GM12878 (cell line): Measurements from ENCODE around the gene OR10G3. TPM values are rescaled to one million over a fixed set of nuclear protein-coding genes. Genes with fewer than 3 reads are reported as not detected.

Experiments used
- ATAC-seq: fragments of 200-7000 bp; cut with Tn5 transposase; 3 replicates; pipeline ENCODE4 v1.9.1; 2020; ENCODE audit warnings: mild to moderate bottlenecking, moderate library complexity
- BruUV-seq: library from RNA; stranded (reverse); fragments of 400-500 nt; replicated peaks from 2 replicates; lab custom pipeline; 2021; lab: Mats Ljungman, UMichigan
- CTCF ChIA-PET: fragments of 300-600 bp; sonication (Branson Sonifier 250); formaldehyde crosslinking; extraction: SDS; loops from one replicate; lab custom pipeline; 2021; ENCODE audit warnings: inconsistent platforms; lab: Yijun Ruan, JAX
- POLR2A ChIA-PET: fragments of 350-600 bp; formaldehyde crosslinking; extraction: SDS; loops from one replicate; lab custom pipeline; 2021; ENCODE audit warnings: inconsistent platforms; lab: Charles Lee
- RAD21 ChIA-PET: fragments of 300-600 bp; sonication (Branson Sonifier 250); formaldehyde crosslinking; loops from one replicate; lab custom pipeline; 2023; ENCODE audit warnings: antibody characterized with exemption; ENCODE audit not compliant: unreplicated experiment; lab: Charles Lee
- SMC1A ChIA-PET: fragments of 300-600 bp; sonication (Branson Sonifier 250); formaldehyde crosslinking; loops from one replicate; lab custom pipeline; 2023; ENCODE audit not compliant: unreplicated experiment, uncharacterized antibody; lab: Charles Lee
- DNase-seq: peaks from one replicate; pipeline ENCODE4 v3.0.0-alpha.2; 2011; ENCODE audit warnings: low read depth, low spot score
- FAIRE-seq: peaks from 3 replicates; lab custom pipeline; 2011; peaks lifted over from hg19 to GRCh38; lab: Jason Lieb, UNC
- H2AFZ ChIP-seq: 2 replicates; pipeline ENCODE4 v1.6.0; 2011; ENCODE audit warnings: low read depth, low read length, control low read depth; ENCODE audit not compliant: control insufficient read depth
- H3K27ac ChIP-seq: 2 replicates; pipeline ENCODE4 v1.5.1; 2011; ENCODE audit warnings: control low read depth; ENCODE audit not compliant: control insufficient read depth, insufficient read depth
- H3K27me3 ChIP-seq, 2 experiments: replicated peaks in 1 of 2; 2 replicates each; pipeline versions ENCODE4 v1.6.0 to v1.6.1; 2011; ENCODE audit warnings: low read length in 1 of 2; ENCODE audit not compliant: control insufficient read depth in 2 of 2, insufficient read depth in 2 of 2
- H3K36me3 ChIP-seq, 2 experiments: 2 replicates each; pipeline ENCODE4 v1.5.1; 2011; ENCODE audit warnings: low read length in 1 of 2; ENCODE audit not compliant: control insufficient read depth in 2 of 2, insufficient read depth in 2 of 2
- H3K4me1 ChIP-seq: 2 replicates; pipeline ENCODE4 v1.6.1; 2011; ENCODE audit warnings: mild to moderate bottlenecking, low read length, moderate library complexity, mixed read lengths; ENCODE audit not compliant: control insufficient read depth, insufficient read depth
- H3K4me2 ChIP-seq: 2 replicates; pipeline ENCODE4 v1.6.0; 2011; ENCODE audit warnings: control low read depth; ENCODE audit not compliant: control insufficient read depth, insufficient read depth
- H3K4me3 ChIP-seq: fragments of 200-600 bp; sonication (generic); 2 replicates; pipeline ENCODE4 v1.5.1; 2016
- H3K79me2 ChIP-seq: 2 replicates; pipeline ENCODE4 v1.6.0; 2011; ENCODE audit warnings: low read length; ENCODE audit not compliant: control insufficient read depth, insufficient read depth
- H3K9ac ChIP-seq: 2 replicates; pipeline ENCODE4 v1.8.0; 2011; ENCODE audit warnings: low read length, control low read depth, mixed read lengths; ENCODE audit not compliant: control insufficient read depth, insufficient read depth
- H3K9me3 ChIP-seq: replicated peaks from 3 replicates; pipeline ENCODE4 v1.5.1; 2011; ENCODE audit warnings: mild to moderate bottlenecking, low read length; ENCODE audit not compliant: control insufficient read depth, insufficient read depth
- H4K20me1 ChIP-seq: 2 replicates; pipeline ENCODE4 v1.6.0; 2011; ENCODE audit not compliant: control insufficient read depth, insufficient read depth
- EZH2 ChIP-seq: IDR thresholded peaks from 2 replicates; pipeline ENCODE4 v1.6.1; 2012; ENCODE audit warnings: low read depth, mild to moderate bottlenecking, control low read depth, inconsistent platforms, low read length, borderline replicate concordance; ENCODE audit not compliant: control insufficient read depth
- MLLT1 ChIP-seq: fragments of 450-650 bp; IDR thresholded peaks from 2 replicates; pipeline ENCODE4 v1.6.1; 2016; ENCODE audit warnings: mild to moderate bottlenecking
- MTA3 ChIP-seq: IDR thresholded peaks from 2 replicates; pipeline ENCODE4 v1.6.1; 2012; ENCODE audit warnings: low read length, inconsistent platforms, borderline replicate concordance
- WGBS: methylation state at CpG from one replicate; pipeline ENCODE4 v1.1.6; 2016; ENCODE audit warnings: low lambda C conversion rate; ENCODE audit not compliant: insufficient replicate concordance, insufficient coverage; ENCODE audit errors: missing lambda C conversion rate; 5-methylcytosine and 5-hydroxymethylcytosine counted together
- in situ Hi-C: fragments of 300-500 bp; cut with MboI; formaldehyde crosslinking; loops from 9 replicates; pipeline ENCODE4 v1.14.3; 2018; ENCODE audit warnings: mixed read lengths
- intact Hi-C: fragments of 100-400 bp; cut with micrococcal nuclease; formaldehyde crosslinking; loops from one replicate; pipeline ENCODE4 v1.14.2; 2022; ENCODE audit not compliant: unreplicated experiment
- polyA plus RNA-seq, 11 experiments: library from polyadenylated mRNA; depleted of rRNA in 4 of 11; unstranded in 6 of 11; stranded (reverse) in 5 of 11; fragments of >200 nt; fragmentation: Nextera tagmentation in 4 of 11; fragmentation: Illumina TruSeq in 1 of 11; extraction: Ambion mirVana in 4 of 11; extraction: Trizol in 1 of 11; gene quantifications; 1 replicate in 1 of 11; 2 replicates in 10 of 11; pipeline versions ENCODE4 v1.2.1 to v1.2.3, GENCODE V29; 2011 to 2016; ENCODE audit warnings: inconsistent platforms in 2 of 11, missing spikeins in 2 of 11, low read depth in 1 of 11
- total RNA-seq, 4 experiments: library from RNA; depleted of rRNA in 3 of 4; stranded (reverse); fragments of >200 nt in 3 of 4; fragmentation: Illumina TruSeq in 1 of 4; extraction: Trizol in 1 of 4; gene quantifications; 2 replicates each; pipeline versions ENCODE4 v1.2.1 to v1.2.3, GENCODE V29; 2013 to 2021
- TF ChIP-seq, protein P1 (sequence below): IDR thresholded peaks from 2 replicates; pipeline ENCODE4 v1.6.1; 2011; ENCODE audit warnings: borderline replicate concordance, low read depth, mild to moderate bottlenecking, moderate library complexity, mixed read lengths, low read length; ENCODE audit not compliant: insufficient read depth; ENCODE audit errors: extremely low read length

Gene OR10G3
- total and polyA plus RNA-seq, 10 of the 15 experiments (the other 5 are each of a cell fraction or from before 2014, with no cell fraction given): not detected

DNA sequence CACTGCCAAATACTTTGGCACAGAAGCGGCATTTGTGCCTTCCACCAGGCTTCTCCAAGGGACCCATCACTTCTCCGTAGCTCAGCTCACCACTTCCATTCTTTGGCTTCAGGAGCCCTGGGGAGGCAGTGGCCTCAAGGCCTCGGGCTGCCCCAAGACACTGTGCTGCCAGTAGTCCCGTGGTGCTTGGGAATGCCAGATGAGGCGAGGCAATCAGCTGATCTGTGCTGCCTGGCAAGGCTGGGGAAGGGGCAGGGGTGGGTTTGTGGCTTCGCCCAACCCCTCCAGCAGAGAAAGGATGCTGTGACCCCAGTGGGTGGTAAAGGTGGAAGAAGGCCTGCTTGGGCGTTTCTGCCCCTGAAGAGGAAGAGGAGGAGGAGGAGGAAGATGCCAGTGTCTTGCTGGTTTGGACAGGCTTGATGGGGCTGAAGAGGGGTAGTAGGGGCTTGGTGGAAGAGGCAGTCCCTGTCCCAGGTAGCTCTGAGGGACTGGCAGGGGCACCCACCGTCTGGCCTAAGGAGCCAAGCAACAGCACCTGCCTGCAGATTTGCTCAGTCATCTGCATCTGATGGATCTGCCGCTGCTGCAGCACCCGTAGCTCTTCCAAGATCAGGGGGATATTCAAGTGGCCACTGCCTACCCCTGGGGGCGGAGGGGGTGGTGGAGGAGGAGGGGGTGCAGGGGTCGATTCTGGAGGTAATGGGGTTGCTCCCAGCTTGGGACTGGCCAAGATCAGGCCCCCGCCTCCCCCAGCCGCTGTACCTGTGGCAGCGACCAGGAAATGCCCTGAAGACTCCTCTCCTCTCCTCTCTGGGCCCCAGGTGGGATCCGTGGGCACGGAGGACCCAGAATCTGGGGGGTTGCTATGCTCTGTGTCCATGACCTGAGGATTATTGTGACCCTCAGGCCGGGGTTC is 55.0 kb downstream of the OR10G3 start:
- Histone ChIP-seq H3K9ac (no peak overlapping the region), H3K79me2 (no peaks in the 10 kb centered on the region), H4K20me1 (no peaks in the 10 kb centered on the region), H3K4me2 (no peak overlapping the region), H2AFZ (no peak overlapping the region), H3K4me1 (peaks cover 12% of the 10 kb centered on the region), H3K9me3 (no peaks in the 10 kb centered on the region), H3K27me3 (no peaks in the 10 kb centered on the region), H3K36me3 (no peaks in the 10 kb centered on the region), H3K27ac (no peak overlapping the region), H3K4me3 (no peak overlapping the region)
- in situ Hi-C loops: no loop called here
- WGBS: 51% methylated on average over 17 of the region's 18 CpGs
- intact Hi-C loops: no loop called here
- RAD21 ChIA-PET: interaction anchor here (0.6 to 4.1 kb wide), 3 partner anchors 20 to 119 kb away, joined by 4 to 52 read pairs (median 11); no protein-coding TSS in a partner anchor
- no peak for ATAC-seq
- SMC1A ChIA-PET: interaction anchor here (3.1 to 4.9 kb wide), 2 partner anchors 14 to 26 kb away, joined by 29 to 48 read pairs; partner anchors contain the start of gene METTL3
- no peak for FAIRE-seq
- POLR2A ChIA-PET: interaction anchor here (2.3 to 4.0 kb wide), 2 partner anchors 11 to 14 kb away, joined by 10 to 35 read pairs; partner anchors contain the start of gene METTL3
- no TSS peak for BruUV-seq
- CTCF ChIA-PET: interaction anchor here (1.0 to 2.9 kb wide), 4 partner anchors 12 to 45 kb away, joined by 4 to 29 read pairs (median 12); no protein-coding TSS in a partner anchor
- TF ChIP-seq MLLT1: no peak
- TF ChIP-seq, protein P1, sequence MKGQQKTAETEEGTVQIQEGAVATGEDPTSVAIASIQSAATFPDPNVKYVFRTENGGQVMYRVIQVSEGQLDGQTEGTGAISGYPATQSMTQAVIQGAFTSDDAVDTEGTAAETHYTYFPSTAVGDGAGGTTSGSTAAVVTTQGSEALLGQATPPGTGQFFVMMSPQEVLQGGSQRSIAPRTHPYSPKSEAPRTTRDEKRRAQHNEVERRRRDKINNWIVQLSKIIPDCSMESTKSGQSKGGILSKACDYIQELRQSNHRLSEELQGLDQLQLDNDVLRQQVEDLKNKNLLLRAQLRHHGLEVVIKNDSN: no peak
- no peak for TF ChIP-seq MTA3
- no peak for TF ChIP-seq EZH2
- no peak for DNase-seq
